ENCODE data around the gene TBL1X.

Gene TBL1X

GRCh38 chrX:9542761-9543111 is 77.9 kb downstream of the TBL1X start:
- H3K4me1 ChIP-seq (ENCODE audit: control insufficient read depth in 1 of 2, insufficient read depth in 2 of 2, low read length in 2 of 2): peaks cover 11 to 13% of the 10 kb centered on the region in 2 donors
- H3K27ac ChIP-seq (ENCODE audit: low read depth, low read length): no peak overlapping the region
- no peaks in the 10 kb centered on the region for H3K36me3 ChIP-seq (ENCODE audit: control insufficient read depth in 1 of 2, insufficient read depth in 2 of 2, low read length in 2 of 2)
- H3K9ac ChIP-seq (ENCODE audit: low read depth in 1 of 2, low read length in 2 of 2): no peak overlapping the region
- no peak overlapping the region for H3K4me3 ChIP-seq (ENCODE audit: low read depth in 1 of 2, low read length in 2 of 2)
- H3K27me3 ChIP-seq (ENCODE audit: control insufficient read depth in 1 of 2, insufficient read depth in 2 of 2, low read length in 2 of 2): no peaks in the 10 kb centered on the region
- no peaks in the 10 kb centered on the region for H3K9me3 ChIP-seq (ENCODE audit: control insufficient read depth in 1 of 2, low read length in 2 of 2)

- Histone ChIP-seq H3K9ac (ENCODE audit: low read depth in 1 of 2, low read length in 2 of 2) (no peak overlapping the region), H3K27me3 (ENCODE audit: control insufficient read depth in 1 of 2, insufficient read depth in 2 of 2, low read length in 2 of 2) (no peaks in the 10 kb centered on the region), H3K4me1 (ENCODE audit: control insufficient read depth in 1 of 2, insufficient read depth in 2 of 2, low read length in 2 of 2) (peaks cover 0 to 7% of the 10 kb centered on the region in 2 donors)
Measured at GRCh38 chrX:9555354-9555753, 90.5 kb downstream of the TBL1X start.

GRCh38 chrX:9557091-9557490 is 92.2 kb downstream of the TBL1X start:
- Histone ChIP-seq H3K4me3 (ENCODE audit: low read depth in 1 of 2, low read length in 2 of 2) (no peak overlapping the region), H3K36me3 (ENCODE audit: control insufficient read depth in 1 of 2, insufficient read depth in 2 of 2, low read length in 2 of 2) (no peaks in the 10 kb centered on the region), H3K27me3 (ENCODE audit: control insufficient read depth in 1 of 2, insufficient read depth in 2 of 2, low read length in 2 of 2) (no peaks in the 10 kb centered on the region), H3K9ac (ENCODE audit: low read depth in 1 of 2, low read length in 2 of 2) (no peak overlapping the region), H3K27ac (ENCODE audit: low read depth, low read length) (no peak overlapping the region), H3K9me3 (ENCODE audit: control insufficient read depth in 1 of 2, low read length in 2 of 2) (no peaks in the 10 kb centered on the region), H3K4me1 (ENCODE audit: control insufficient read depth in 1 of 2, insufficient read depth in 2 of 2, low read length in 2 of 2) (peaks cover 0 to 7% of the 10 kb centered on the region in 2 donors)

More at GRCh38 chrX:9555354-9555753, 90.5 kb downstream of the TBL1X start:
- H3K9me3 ChIP-seq (ENCODE audit: control insufficient read depth in 1 of 2, low read length in 2 of 2): no peaks in the 10 kb centered on the region
- H3K36me3 ChIP-seq (ENCODE audit: control insufficient read depth in 1 of 2, insufficient read depth in 2 of 2, low read length in 2 of 2): no peaks in the 10 kb centered on the region
- no peak overlapping the region for H3K27ac ChIP-seq (ENCODE audit: low read depth, low read length)
- no peak overlapping the region for H3K4me3 ChIP-seq (ENCODE audit: low read depth in 1 of 2, low read length in 2 of 2)

- no peak overlapping the region for H3K4me3 ChIP-seq (ENCODE audit: low read depth in 1 of 2, low read length in 2 of 2)
- no peak overlapping the region for H3K27ac ChIP-seq (ENCODE audit: low read depth, low read length)
- H3K27me3 ChIP-seq (ENCODE audit: control insufficient read depth in 1 of 2, insufficient read depth in 2 of 2, low read length in 2 of 2): no peaks in the 10 kb centered on the region
- H3K9me3 ChIP-seq (ENCODE audit: control insufficient read depth in 1 of 2, low read length in 2 of 2): no peaks in the 10 kb centered on the region
- no peaks in the 10 kb centered on the region for H3K36me3 ChIP-seq (ENCODE audit: control insufficient read depth in 1 of 2, insufficient read depth in 2 of 2, low read length in 2 of 2)
- H3K4me1 ChIP-seq (ENCODE audit: control insufficient read depth in 1 of 2, insufficient read depth in 2 of 2, low read length in 2 of 2): peaks cover 0 to 7% of the 10 kb centered on the region in 2 donors
- H3K9ac ChIP-seq (ENCODE audit: low read depth in 1 of 2, low read length in 2 of 2): no peak overlapping the region
Measured at GRCh38 chrX:9557521-9557920, 92.7 kb downstream of the TBL1X start.

- no peak overlapping the region for H3K9ac ChIP-seq (ENCODE audit: low read depth in 1 of 2, low read length in 2 of 2)
- H3K27me3 ChIP-seq (ENCODE audit: control insufficient read depth in 1 of 2, insufficient read depth in 2 of 2, low read length in 2 of 2): no peaks in the 10 kb centered on the region
- H3K36me3 ChIP-seq (ENCODE audit: control insufficient read depth in 1 of 2, insufficient read depth in 2 of 2, low read length in 2 of 2): no peaks in the 10 kb centered on the region
- peaks cover 0 to 7% of the 10 kb centered on the region in 2 donors for H3K4me1 ChIP-seq (ENCODE audit: control insufficient read depth in 1 of 2, insufficient read depth in 2 of 2, low read length in 2 of 2)
- H3K27ac ChIP-seq (ENCODE audit: low read depth, low read length): no peak overlapping the region
- no peak overlapping the region for H3K4me3 ChIP-seq (ENCODE audit: low read depth in 1 of 2, low read length in 2 of 2)
- H3K9me3 ChIP-seq (ENCODE audit: control insufficient read depth in 1 of 2, low read length in 2 of 2): no peaks in the 10 kb centered on the region
Measured at GRCh38 chrX:9558615-9559014, 93.8 kb downstream of the TBL1X start.

GRCh38 chrX:9560219-9560618 is 95.4 kb downstream of the TBL1X start:
- no peaks in the 10 kb centered on the region for H3K9me3 ChIP-seq (ENCODE audit: control insufficient read depth in 1 of 2, low read length in 2 of 2)
- no peak overlapping the region for H3K4me3 ChIP-seq (ENCODE audit: low read depth in 1 of 2, low read length in 2 of 2)
- no peak overlapping the region for H3K9ac ChIP-seq (ENCODE audit: low read depth in 1 of 2, low read length in 2 of 2)

GRCh38 chrX:9561199-9561598 is 96.3 kb downstream of the TBL1X start:
- H3K27me3 ChIP-seq (ENCODE audit: control insufficient read depth in 1 of 2, insufficient read depth in 2 of 2, low read length in 2 of 2): no peaks in the 10 kb centered on the region
- no peak overlapping the region for H3K4me3 ChIP-seq (ENCODE audit: low read depth in 1 of 2, low read length in 2 of 2)
- no peaks in the 10 kb centered on the region for H3K9me3 ChIP-seq (ENCODE audit: control insufficient read depth in 1 of 2, low read length in 2 of 2)
- peaks cover 6 to 9% of the 10 kb centered on the region in 2 donors for H3K4me1 ChIP-seq (ENCODE audit: control insufficient read depth in 1 of 2, insufficient read depth in 2 of 2, low read length in 2 of 2)
- no peak overlapping the region for H3K9ac ChIP-seq (ENCODE audit: low read depth in 1 of 2, low read length in 2 of 2)
- no peak overlapping the region for H3K27ac ChIP-seq (ENCODE audit: low read depth, low read length)
- no peaks in the 10 kb centered on the region for H3K36me3 ChIP-seq (ENCODE audit: control insufficient read depth in 1 of 2, insufficient read depth in 2 of 2, low read length in 2 of 2)

More at GRCh38 chrX:9560219-9560618, 95.4 kb downstream of the TBL1X start:
- Histone ChIP-seq H3K36me3 (ENCODE audit: control insufficient read depth in 1 of 2, insufficient read depth in 2 of 2, low read length in 2 of 2) (no peaks in the 10 kb centered on the region), H3K4me1 (ENCODE audit: control insufficient read depth in 1 of 2, insufficient read depth in 2 of 2, low read length in 2 of 2) (peaks cover 0 to 7% of the 10 kb centered on the region in 2 donors), H3K27me3 (ENCODE audit: control insufficient read depth in 1 of 2, insufficient read depth in 2 of 2, low read length in 2 of 2) (no peaks in the 10 kb centered on the region), H3K27ac (ENCODE audit: low read depth, low read length) (no peak overlapping the region)

GRCh38 chrX:9562851-9563250 is 98.0 kb downstream of the TBL1X start:
- Histone ChIP-seq H3K27me3 (ENCODE audit: control insufficient read depth in 1 of 2, insufficient read depth in 2 of 2, low read length in 2 of 2) (no peaks in the 10 kb centered on the region), H3K4me3 (ENCODE audit: low read depth in 1 of 2, low read length in 2 of 2) (no peak overlapping the region), H3K36me3 (ENCODE audit: control insufficient read depth in 1 of 2, insufficient read depth in 2 of 2, low read length in 2 of 2) (no peaks in the 10 kb centered on the region), H3K9ac (ENCODE audit: low read depth in 1 of 2, low read length in 2 of 2) (no peak overlapping the region), H3K27ac (ENCODE audit: low read depth, low read length) (no peak overlapping the region), H3K9me3 (ENCODE audit: control insufficient read depth in 1 of 2, low read length in 2 of 2) (no peaks in the 10 kb centered on the region), H3K4me1 (ENCODE audit: control insufficient read depth in 1 of 2, insufficient read depth in 2 of 2, low read length in 2 of 2) (peaks cover 19 to 22% of the 10 kb centered on the region in 2 donors)

GRCh38 chrX:9566150-9566621 is 101.3 kb downstream of the TBL1X start:
- H3K27ac ChIP-seq (ENCODE audit: low read depth, low read length): no peak overlapping the region

GRCh38 chrX:9569876-9570301 is 105.0 kb downstream of the TBL1X start:
- H3K4me1 ChIP-seq (ENCODE audit: control insufficient read depth in 1 of 2, insufficient read depth in 2 of 2, low read length in 2 of 2): peaks cover 26 to 38% of the 10 kb centered on the region in 2 donors

More at GRCh38 chrX:9566150-9566621, 101.3 kb downstream of the TBL1X start:
- Histone ChIP-seq H3K4me1 (ENCODE audit: control insufficient read depth in 1 of 2, insufficient read depth in 2 of 2, low read length in 2 of 2) (peaks cover 15 to 22% of the 10 kb centered on the region in 2 donors), H3K36me3 (ENCODE audit: control insufficient read depth in 1 of 2, insufficient read depth in 2 of 2, low read length in 2 of 2) (no peaks in the 10 kb centered on the region), H3K9me3 (ENCODE audit: control insufficient read depth in 1 of 2, low read length in 2 of 2) (no peaks in the 10 kb centered on the region), H3K9ac (ENCODE audit: low read depth in 1 of 2, low read length in 2 of 2) (no peak overlapping the region), H3K4me3 (ENCODE audit: low read depth in 1 of 2, low read length in 2 of 2) (peak overlapping the region in 1 of 2 donors; percentile 15), H3K27me3 (ENCODE audit: control insufficient read depth in 1 of 2, insufficient read depth in 2 of 2, low read length in 2 of 2) (no peaks in the 10 kb centered on the region)

More at GRCh38 chrX:9569876-9570301, 105.0 kb downstream of the TBL1X start:
- no peak overlapping the region for H3K9ac ChIP-seq (ENCODE audit: low read depth in 1 of 2, low read length in 2 of 2)
- no peaks in the 10 kb centered on the region for H3K36me3 ChIP-seq (ENCODE audit: control insufficient read depth in 1 of 2, insufficient read depth in 2 of 2, low read length in 2 of 2)
- no peak overlapping the region for H3K27ac ChIP-seq (ENCODE audit: low read depth, low read length)
- H3K9me3 ChIP-seq (ENCODE audit: control insufficient read depth in 1 of 2, low read length in 2 of 2): no peaks in the 10 kb centered on the region
- no peak overlapping the region for H3K4me3 ChIP-seq (ENCODE audit: low read depth in 1 of 2, low read length in 2 of 2)
- H3K27me3 ChIP-seq (ENCODE audit: control insufficient read depth in 1 of 2, insufficient read depth in 2 of 2, low read length in 2 of 2): no peaks in the 10 kb centered on the region

Data from duodenal mucosa (tissue), 2 donors.